ENCODE measurements around the gene CD3G.

- no peak for TF ChIP-seq EZH2 (IDR thresholded peaks at IDR 0.05; ENCODE audit: borderline replicate concordance, insufficient read depth, low read depth, low read length, poor library complexity, severe bottlenecking)
- no peak for TF ChIP-seq CTCF (IDR thresholded peaks at IDR 0.05)
Observed at GRCh38 chr11:118340449-118340848, 3.7 kb upstream of the CD3G start.

All from B cell (primary cell).